Body of pancreas (tissue), 4 donors: Measurements from ENCODE around the gene HES2.
"Not testable (repeated sequence)": the region's sequence is repeated elsewhere in the genome, so short reads cannot be mapped to it uniquely, and the experiment has no call there.

Experiments used
- POLR2A ChIP-seq, 3 donors: fragments of 450-650 bp; IDR thresholded peaks; one replicate each; pipeline ENCODE4 v1.6.1; 2016; ENCODE audit warnings: antibody characterized with exemption in 3 of 3, mild to moderate bottlenecking in 2 of 3
- TF ChIP-seq, protein P1 (sequence below), 7 experiments: fragments of 450-650 bp in 4 of 7; fragments of 200-600 bp in 3 of 7; sonication (generic) in 3 of 7; IDR thresholded peaks; one replicate each; pipeline ENCODE4 v1.5.1; 2016 to 2019; ENCODE audit warnings: antibody characterized with exemption in 7 of 7

- TF ChIP-seq, protein P1, sequence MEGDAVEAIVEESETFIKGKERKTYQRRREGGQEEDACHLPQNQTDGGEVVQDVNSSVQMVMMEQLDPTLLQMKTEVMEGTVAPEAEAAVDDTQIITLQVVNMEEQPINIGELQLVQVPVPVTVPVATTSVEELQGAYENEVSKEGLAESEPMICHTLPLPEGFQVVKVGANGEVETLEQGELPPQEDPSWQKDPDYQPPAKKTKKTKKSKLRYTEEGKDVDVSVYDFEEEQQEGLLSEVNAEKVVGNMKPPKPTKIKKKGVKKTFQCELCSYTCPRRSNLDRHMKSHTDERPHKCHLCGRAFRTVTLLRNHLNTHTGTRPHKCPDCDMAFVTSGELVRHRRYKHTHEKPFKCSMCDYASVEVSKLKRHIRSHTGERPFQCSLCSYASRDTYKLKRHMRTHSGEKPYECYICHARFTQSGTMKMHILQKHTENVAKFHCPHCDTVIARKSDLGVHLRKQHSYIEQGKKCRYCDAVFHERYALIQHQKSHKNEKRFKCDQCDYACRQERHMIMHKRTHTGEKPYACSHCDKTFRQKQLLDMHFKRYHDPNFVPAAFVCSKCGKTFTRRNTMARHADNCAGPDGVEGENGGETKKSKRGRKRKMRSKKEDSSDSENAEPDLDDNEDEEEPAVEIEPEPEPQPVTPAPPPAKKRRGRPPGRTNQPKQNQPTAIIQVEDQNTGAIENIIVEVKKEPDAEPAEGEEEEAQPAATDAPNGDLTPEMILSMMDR (IDR thresholded peaks at IDR 0.05): not testable (repeated sequence)
- not testable (repeated sequence) for TF ChIP-seq POLR2A (IDR thresholded peaks at IDR 0.05)
These were observed 34.5 kb upstream of the HES2 start for GRCh38 chr1:6453895-6454855.
